GM23338 (cell line): ENCODE results near the gene DRC7.

Experiments
- CREB1 ChIP-seq: fragments of 250-450 bp; sonication (Bioruptor Pico); IDR thresholded peaks from 2 replicates; pipeline ENCODE4 v1.5.0; 2020; ENCODE audit warnings: low read depth, mild to moderate bottlenecking, moderate library complexity
- EZH2 ChIP-seq: fragments of 200-600 bp; sonication (generic); IDR thresholded peaks from one replicate; pipeline ENCODE4 v1.8.0; 2017; ENCODE audit warnings: antibody characterized with exemption, mild to moderate bottlenecking, low read depth; ENCODE audit not compliant: unreplicated experiment
- EZH2phosphoT487 ChIP-seq: fragments of 200-600 bp; sonication (generic); IDR thresholded peaks from one replicate; pipeline ENCODE4 v1.8.1; 2018; ENCODE audit warnings: antibody characterized with exemption; ENCODE audit not compliant: unreplicated experiment
- JUNB ChIP-seq: IDR thresholded peaks from one replicate; pipeline ENCODE4 v1.6.1; 2016; ENCODE audit warnings: antibody characterized with exemption; ENCODE audit not compliant: unreplicated experiment
- POLR2AphosphoS5 ChIP-seq: IDR thresholded peaks from 2 replicates; pipeline ENCODE4 v1.6.1; 2016; ENCODE audit warnings: antibody characterized with exemption, low read depth
- REST ChIP-seq: IDR thresholded peaks from one replicate; pipeline ENCODE4 v1.6.1; 2018; ENCODE audit warnings: antibody characterized with exemption; ENCODE audit not compliant: unreplicated experiment
- STAT1 ChIP-seq: IDR thresholded peaks from one replicate; pipeline ENCODE4 v1.6.1; 2016; ENCODE audit warnings: antibody characterized with exemption; ENCODE audit not compliant: unreplicated experiment
- ZNF114 ChIP-seq: fragments of 250-450 bp; sonication (Bioruptor Pico); IDR thresholded peaks from 2 replicates; pipeline ENCODE4 v1.5.0; 2020; ENCODE audit warnings: mild to moderate bottlenecking, moderate library complexity
- ZNF331 ChIP-seq: fragments of 250-450 bp; sonication (Bioruptor Pico); IDR thresholded peaks from 2 replicates; pipeline ENCODE4 v1.5.0; 2020; ENCODE audit warnings: low read depth, mild to moderate bottlenecking, moderate library complexity
- TF ChIP-seq, protein P1 (sequence below), 2 experiments: fragments of 200-600 bp in 1 of 2; sonication (generic) in 1 of 2; conservative IDR thresholded peaks; 2 replicates each; pipeline versions ENCODE4 v1.5.1 to v1.6.1; 2016 to 2017; ENCODE audit warnings: antibody characterized with exemption in 2 of 2, low read depth in 2 of 2, mild to moderate bottlenecking in 2 of 2, moderate library complexity in 1 of 2
- TF ChIP-seq, protein P2 (sequence below): IDR thresholded peaks from 2 replicates; pipeline ENCODE4 v1.6.1; 2016; ENCODE audit warnings: antibody characterized with exemption

GRCh38 chr16:57700781-57701551 lies 6.4 kb downstream of the DRC7 start:
- TF ChIP-seq, protein P1, sequence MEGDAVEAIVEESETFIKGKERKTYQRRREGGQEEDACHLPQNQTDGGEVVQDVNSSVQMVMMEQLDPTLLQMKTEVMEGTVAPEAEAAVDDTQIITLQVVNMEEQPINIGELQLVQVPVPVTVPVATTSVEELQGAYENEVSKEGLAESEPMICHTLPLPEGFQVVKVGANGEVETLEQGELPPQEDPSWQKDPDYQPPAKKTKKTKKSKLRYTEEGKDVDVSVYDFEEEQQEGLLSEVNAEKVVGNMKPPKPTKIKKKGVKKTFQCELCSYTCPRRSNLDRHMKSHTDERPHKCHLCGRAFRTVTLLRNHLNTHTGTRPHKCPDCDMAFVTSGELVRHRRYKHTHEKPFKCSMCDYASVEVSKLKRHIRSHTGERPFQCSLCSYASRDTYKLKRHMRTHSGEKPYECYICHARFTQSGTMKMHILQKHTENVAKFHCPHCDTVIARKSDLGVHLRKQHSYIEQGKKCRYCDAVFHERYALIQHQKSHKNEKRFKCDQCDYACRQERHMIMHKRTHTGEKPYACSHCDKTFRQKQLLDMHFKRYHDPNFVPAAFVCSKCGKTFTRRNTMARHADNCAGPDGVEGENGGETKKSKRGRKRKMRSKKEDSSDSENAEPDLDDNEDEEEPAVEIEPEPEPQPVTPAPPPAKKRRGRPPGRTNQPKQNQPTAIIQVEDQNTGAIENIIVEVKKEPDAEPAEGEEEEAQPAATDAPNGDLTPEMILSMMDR (conservative IDR thresholded peaks at IDR 0.05; ENCODE audit: low read depth in 2 of 2), result no peak
- TF ChIP-seq POLR2AphosphoS5 (no peak), CREB1 (CRISPR knock-in tag) (no peak), EZH2phosphoT487 (no peak), REST (no peak), ZNF114 (CRISPR knock-in tag) (no peak), JUNB (no peak), EZH2 (no peak), STAT1 (no peak), ZNF331 (no peak)
- TF ChIP-seq, protein P2, sequence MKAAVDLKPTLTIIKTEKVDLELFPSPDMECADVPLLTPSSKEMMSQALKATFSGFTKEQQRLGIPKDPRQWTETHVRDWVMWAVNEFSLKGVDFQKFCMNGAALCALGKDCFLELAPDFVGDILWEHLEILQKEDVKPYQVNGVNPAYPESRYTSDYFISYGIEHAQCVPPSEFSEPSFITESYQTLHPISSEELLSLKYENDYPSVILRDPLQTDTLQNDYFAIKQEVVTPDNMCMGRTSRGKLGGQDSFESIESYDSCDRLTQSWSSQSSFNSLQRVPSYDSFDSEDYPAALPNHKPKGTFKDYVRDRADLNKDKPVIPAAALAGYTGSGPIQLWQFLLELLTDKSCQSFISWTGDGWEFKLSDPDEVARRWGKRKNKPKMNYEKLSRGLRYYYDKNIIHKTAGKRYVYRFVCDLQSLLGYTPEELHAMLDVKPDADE, result no peak
